Pancreas (tissue), 10 donors: ENCODE results near the gene C11orf21. TPM values are rescaled to one million over a fixed set of nuclear protein-coding genes. Genes with fewer than 3 reads are reported as not detected.

Experiments
- ATAC-seq, 4 donors: fragments of 200-7000 bp; cut with Tn5 transposase; one replicate each; pipeline versions ENCODE4 v1.8.0 to v1.9.1; 2020; ENCODE audit warnings: mild to moderate bottlenecking in 4 of 4, moderate library complexity in 4 of 4
- DNase-seq, 6 donors: peaks; one replicate each; pipeline ENCODE4 v3.0.0-alpha.2; 2020
- FAIRE-seq: peaks from 2 replicates; lab custom pipeline; 2012; peaks lifted over from hg19 to GRCh38; lab: Jason Lieb, UNC
- H3K27ac ChIP-seq, 4 donors: fragments of 200-600 bp; sonication (generic); 1 replicate in 3 of 4; 2 replicates in 1 of 4; pipeline versions ENCODE4 v1.5.0 to v1.8.0; 2020
- H3K27me3 ChIP-seq, 4 donors: fragments of 200-600 bp; one replicate each; pipeline ENCODE4 v1.8.0; 2021
- H3K36me3 ChIP-seq, 3 donors: fragments of 200-600 bp; sonication (generic) in 1 of 3; one replicate each; pipeline versions ENCODE4 v1.5.0 to v1.8.0; 2020 to 2021
- H3K4me1 ChIP-seq, 3 donors: fragments of 200-600 bp; one replicate each; pipeline ENCODE4 v1.8.0; 2021
- H3K4me3 ChIP-seq, 4 donors: fragments of 200-600 bp; sonication (generic) in 2 of 4; one replicate each; pipeline versions ENCODE4 v1.5.0 to v1.8.0; 2020 to 2021
- H3K9me3 ChIP-seq, 4 donors: fragments of 200-600 bp; one replicate each; pipeline ENCODE4 v1.8.0; 2021
- CTCF ChIP-seq, 4 donors: fragments of 200-600 bp; sonication (generic) in 3 of 4; IDR thresholded peaks; one replicate each; pipeline versions ENCODE4 v1.5.0 to v1.8.0; 2021; ENCODE audit warnings: antibody characterized with exemption in 4 of 4
- WGBS, 2 donors: extraction: QIAGEN DNeasy Blood & Tissue Kit; methylation state at CpG; one replicate each; pipeline ENCODE4 v1.1.7; 2013; 5-methylcytosine and 5-hydroxymethylcytosine counted together
- intact Hi-C, 3 donors: fragments of 100-400 bp; cut with DNase I; formaldehyde crosslinking; loops; one replicate each; pipeline versions ENCODE4 v1.11.1 to v1.14.2; 2022
- polyA plus RNA-seq, 2 donors: library from polyadenylated mRNA; stranded (reverse); fragments of 200-250 nt; gene quantifications; one replicate each; pipeline ENCODE4 v1.2.3, GENCODE V29; 2013
- total RNA-seq, 6 donors: library from RNA; stranded (reverse); fragmentation: NEBNext Ultra II Directional in 4 of 6; extraction: Animal tissue kit (Norgen Biotek cat#: 25700) in 4 of 6; gene quantifications; one replicate each; pipeline versions ENCODE4 v1.2.1 to v1.2.4, GENCODE V29; 2021 to 2023
- donor health status: healthy with polysubstance abuse.
- donor health status: DM: no; HTN: no; CAD: no; lungs with moderate emphysema.
- donor health status: DM: no; HTN: no; CAD: no.
- donor health status: control.
- donor health status: control.
- donor health status: Bipolar disorder and iron deficiency.
- donor health status: DM: yes; HTN: yes; CAD: no.
- donor health status: DM: no; HTN: no; CAD: no.
- donor health status: DM: no; HTN: no; CAD: no.
- donor health status: DM: yes; HTN: yes; CAD: no.

C11orf21 gene
- total and polyA plus RNA-seq, 8 donors = 0.04 to 0.80 (median 0.22) TPM

- Histone ChIP-seq H3K9me3 (no peaks in the 10 kb centered on the region), H3K4me3 (no peak overlapping the region), H3K27me3 (no peaks in the 10 kb centered on the region), H3K27ac (no peak overlapping the region), H3K36me3 (no peaks in the 10 kb centered on the region), H3K4me1 (peaks cover 9 to 12% (median 9%) of the 10 kb centered on the region in 3 donors)
- intact Hi-C loops = no loop called here
- DNase-seq (peak in 1 of 6 donors; percentile 67), ATAC-seq (no peak), FAIRE-seq (no peak)
- no peak for TF ChIP-seq CTCF (IDR thresholded peaks at IDR 0.05)
- WGBS, 2 donors = 68 to 82% methylated on average over 21 of the region's 21 CpGs
Observed at GRCh38 chr11:2311353-2312133, 9.8 kb upstream of the C11orf21 start.

GRCh38 chr11:2310786-2311352 is 9.2 kb upstream of the C11orf21 start:
- H3K4me1 ChIP-seq = peaks cover 9 to 12% (median 9%) of the 10 kb centered on the region in 3 donors
- intact Hi-C loops = no loop called here
- no peak for FAIRE-seq
- H3K27me3 ChIP-seq = no peaks in the 10 kb centered on the region
- no peak for TF ChIP-seq CTCF (IDR thresholded peaks at IDR 0.05)
- no peaks in the 10 kb centered on the region for H3K9me3 ChIP-seq
- H3K36me3 ChIP-seq = no peaks in the 10 kb centered on the region
- ATAC-seq = no peak
- no peak overlapping the region for H3K4me3 ChIP-seq
- peak in 2 of 6 donors; percentile 11 to 59 for DNase-seq
- no peak overlapping the region for H3K27ac ChIP-seq
- 60 to 77% methylated on average over 16 of the region's 16 CpGs for WGBS, 2 donors

- no peaks in the 10 kb centered on the region for H3K27me3 ChIP-seq
- no peak overlapping the region for H3K27ac ChIP-seq
- intact Hi-C loops = no loop called here
- TF ChIP-seq CTCF (IDR thresholded peaks at IDR 0.05) = no peak
- peaks cover 9 to 13% (median 9%) of the 10 kb centered on the region in 3 donors for H3K4me1 ChIP-seq
- no peak for FAIRE-seq
- 55 to 75% methylated on average over 15 to 16 of the region's 16 CpGs for WGBS, 2 donors
- H3K36me3 ChIP-seq = no peaks in the 10 kb centered on the region
- no peaks in the 10 kb centered on the region for H3K9me3 ChIP-seq
- no peak overlapping the region for H3K4me3 ChIP-seq
- no peak for ATAC-seq
- DNase-seq = peak in 2 of 6 donors; percentile 11 to 62
Observed at GRCh38 chr11:2310073-2310785, 8.5 kb upstream of the C11orf21 start.

GRCh38 chr11:2309251-2310072 is 7.7 kb upstream of the C11orf21 start:
- Histone ChIP-seq H3K9me3 (no peaks in the 10 kb centered on the region), H3K4me1 (peaks cover 5 to 10% (median 6%) of the 10 kb centered on the region in 3 donors), H3K27ac (no peak overlapping the region), H3K36me3 (no peaks in the 10 kb centered on the region), H3K4me3 (no peak overlapping the region), H3K27me3 (no peaks in the 10 kb centered on the region)
- 55 to 75% methylated on average over 19 of the region's 19 CpGs for WGBS, 2 donors
- no peak for FAIRE-seq
- DNase-seq = peak in 3 of 6 donors; percentile 11 to 63 (median 56)
- no peak for ATAC-seq
- intact Hi-C loops = loop anchor here (5.0 to 10.0 kb wide), 3 partner anchors 108 to 585 kb away; no protein-coding TSS in a partner anchor
- no peak for TF ChIP-seq CTCF (IDR thresholded peaks at IDR 0.05)
